Choroid plexus epithelial cell (primary cell): Measurements from ENCODE around the gene FYCO1.
A peak's percentile ranks its signal among the peaks of the same experiment; 100 is the strongest.

Source experiments
- DNase-seq: peaks from one replicate; pipeline ENCODE4 v3.0.0-alpha.2; 2010; ENCODE audit warnings: low read depth
- H3K4me3 ChIP-seq: 2 replicates; pipeline ENCODE4 v1.5.1; 2011; ENCODE audit warnings: low read depth, mild to moderate bottlenecking, control low read depth, low read length, moderate library complexity
- CTCF ChIP-seq: conservative IDR thresholded peaks from 2 replicates; pipeline ENCODE4 v1.5.1; 2011; ENCODE audit warnings: low read depth, mild to moderate bottlenecking, control low read depth, inconsistent platforms, low read length, moderate library complexity

The FYCO1 gene

GRCh38 chr3:45889337-45889736 is 106.3 kb downstream of the FYCO1 start:
- DNase-seq, result no peak
- TF ChIP-seq CTCF, result no peak
- no peak overlapping the region for H3K4me3 ChIP-seq

- DNase-seq, result peak; percentile 46
- TF ChIP-seq CTCF, result no peak
- H3K4me3 ChIP-seq, result no peak overlapping the region
Measured at GRCh38 chr3:45887759-45888511, 107.7 kb downstream of the FYCO1 start.

- DNase-seq, result no peak
- no peak for TF ChIP-seq CTCF
- H3K4me3 ChIP-seq, result no peak overlapping the region
Measured at GRCh38 chr3:45887285-45887684, 108.3 kb downstream of the FYCO1 start.

GRCh38 chr3:45885979-45886705 is 109.5 kb downstream of the FYCO1 start, which contains the start of gene CCR9:
TSS of gene CCR9 (plus strand) at chr3:45886543. CDS start at chr3:45894934, 8,391 bp downstream.
- no peak within 1 kb of the TSS for H3K4me3 ChIP-seq
- TF ChIP-seq CTCF, result no peak
- DNase-seq, result no peak

GRCh38 chr3:45884368-45885201 is 111.0 kb downstream of the FYCO1 start:
- no peak for DNase-seq
- TF ChIP-seq CTCF, result no peak
- no peak overlapping the region for H3K4me3 ChIP-seq

GRCh38 chr3:45881078-45882022 is 114.3 kb downstream of the FYCO1 start:
- no peak for TF ChIP-seq CTCF
- H3K4me3 ChIP-seq, result no peak overlapping the region
- DNase-seq, result peak; percentile 29
